Epidermal melanocyte (primary cell): ENCODE data around the gene NPHP4.

ENCODE experiments used
- DNase-seq: peaks from one replicate; pipeline ENCODE4 v3.0.0; 2011; ENCODE audit warnings: low spot score; ENCODE audit not compliant: insufficient read length

Gene NPHP4

GRCh38 chr1:5913876-5914275 lies 78.3 kb downstream of the NPHP4 start:
- no peak for DNase-seq

GRCh38 chr1:5913078-5913845 lies 79.0 kb downstream of the NPHP4 start:
- no peak for DNase-seq

- no peak for DNase-seq
Measured at GRCh38 chr1:5911871-5912271, 80.4 kb downstream of the NPHP4 start.

GRCh38 chr1:5911157-5911556 lies 81.1 kb downstream of the NPHP4 start:
- DNase-seq, result no peak

GRCh38 chr1:5910666-5911065 lies 81.6 kb downstream of the NPHP4 start:
- no peak for DNase-seq

- DNase-seq, result no peak
Measured at GRCh38 chr1:5910276-5910620, 82.0 kb downstream of the NPHP4 start.

- DNase-seq, result no peak
Measured at GRCh38 chr1:5909576-5910275, 82.5 kb downstream of the NPHP4 start.

- no peak for DNase-seq
Measured at GRCh38 chr1:5908461-5909375, 83.5 kb downstream of the NPHP4 start.

- no peak for DNase-seq
Measured at GRCh38 chr1:5907966-5908365, 84.3 kb downstream of the NPHP4 start.

- no peak for DNase-seq
Measured at GRCh38 chr1:5907386-5907785, 84.8 kb downstream of the NPHP4 start.

- DNase-seq, result no peak
Measured at GRCh38 chr1:5906966-5907365, 85.3 kb downstream of the NPHP4 start.

- DNase-seq, result no peak
Measured at GRCh38 chr1:5906116-5906515, 86.1 kb downstream of the NPHP4 start.

GRCh38 chr1:5905436-5905835 lies 86.8 kb downstream of the NPHP4 start:
- no peak for DNase-seq

- no peak for DNase-seq
Measured at GRCh38 chr1:5904551-5904950, 87.7 kb downstream of the NPHP4 start.

- DNase-seq, result no peak
Measured at GRCh38 chr1:5903680-5904079, 88.5 kb downstream of the NPHP4 start.

- DNase-seq, result no peak
Measured at GRCh38 chr1:5903031-5903430, 89.2 kb downstream of the NPHP4 start.

- no peak for DNase-seq
Measured at GRCh38 chr1:5901841-5902240, 90.4 kb downstream of the NPHP4 start.

GRCh38 chr1:5901150-5901549 lies 91.1 kb downstream of the NPHP4 start:
- no peak for DNase-seq

- no peak for DNase-seq
Measured at GRCh38 chr1:5898266-5898665, 94.0 kb downstream of the NPHP4 start.

- no peak for DNase-seq
Measured at GRCh38 chr1:5896706-5897660, 95.2 kb downstream of the NPHP4 start.
